ENCODE results near the gene SNAP29. TPM values are rescaled to one million over a fixed set of nuclear protein-coding genes. Genes with fewer than 3 reads are reported as not detected.
"Not testable (repeated sequence)": the region's sequence is repeated elsewhere in the genome, so short reads cannot be mapped to it uniquely, and the experiment has no call there.

SNAP29 gene
- total RNA-seq, 1 experiment from 2014 or later = 9.6 TPM

DNA sequence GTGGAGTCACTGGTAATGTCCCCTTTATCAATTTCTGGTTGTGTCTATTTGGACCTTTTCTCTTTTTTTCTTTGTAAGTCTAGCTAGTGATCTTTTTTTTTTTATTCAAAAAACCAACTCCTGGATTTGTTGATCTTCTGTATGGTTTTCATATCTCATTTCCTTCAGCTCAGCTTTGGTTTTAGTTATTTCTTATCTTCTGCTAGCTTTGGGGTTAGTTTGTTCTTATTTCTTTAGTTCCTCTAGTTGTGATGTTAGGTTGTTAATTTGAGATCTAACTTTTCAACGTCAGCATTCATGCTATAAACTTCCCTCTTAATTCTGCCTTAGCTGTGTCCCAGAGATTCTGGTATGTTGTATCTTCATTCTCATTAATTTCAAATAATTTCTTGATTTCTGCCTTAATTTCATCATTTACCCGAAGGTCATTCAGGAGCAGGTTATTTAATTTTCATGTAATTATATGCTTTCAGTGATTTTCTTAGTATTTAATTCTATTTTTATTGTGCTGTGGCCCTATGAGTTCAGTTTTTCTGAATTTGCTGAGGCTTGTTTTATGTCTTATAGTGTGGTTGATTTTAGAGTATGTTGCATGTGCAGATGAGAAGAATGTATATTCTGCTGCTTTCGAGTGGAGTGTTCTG, 29.2 kb upstream of the SNAP29 start:
- in situ Hi-C loops (cut with HindIII; ENCODE audit: low pct_unique_long_range_greater_than_20kb, low sequenced_read_pairs) = no loop called here
- no peak for DNase-seq (ENCODE audit: low read depth)

DNA sequence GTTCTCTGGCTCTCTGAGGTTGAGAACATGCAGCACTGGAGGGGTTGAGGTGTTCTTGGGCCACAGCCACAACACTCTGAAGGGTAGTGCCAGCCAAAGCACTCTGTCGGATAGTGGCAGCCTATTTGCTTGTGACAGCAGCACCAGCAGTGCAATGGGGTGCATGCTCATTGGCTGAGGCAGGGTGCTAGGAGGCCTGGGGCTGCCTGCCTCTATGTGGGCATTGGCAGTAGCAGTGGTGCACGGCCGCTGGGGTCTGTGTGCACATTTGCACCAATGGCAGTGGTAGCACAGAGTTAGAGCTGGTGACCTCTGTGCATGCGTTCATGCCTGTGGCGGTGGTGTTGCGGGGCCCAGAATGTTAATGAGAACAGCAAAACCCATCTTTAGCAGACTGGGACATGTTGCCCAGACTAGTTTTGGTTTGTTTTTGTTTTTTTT, 25.6 kb upstream of the SNAP29 start:
- no peak for DNase-seq (ENCODE audit: low read depth)
- in situ Hi-C loops (cut with HindIII; ENCODE audit: low pct_unique_long_range_greater_than_20kb, low sequenced_read_pairs) = no loop called here

DNA sequence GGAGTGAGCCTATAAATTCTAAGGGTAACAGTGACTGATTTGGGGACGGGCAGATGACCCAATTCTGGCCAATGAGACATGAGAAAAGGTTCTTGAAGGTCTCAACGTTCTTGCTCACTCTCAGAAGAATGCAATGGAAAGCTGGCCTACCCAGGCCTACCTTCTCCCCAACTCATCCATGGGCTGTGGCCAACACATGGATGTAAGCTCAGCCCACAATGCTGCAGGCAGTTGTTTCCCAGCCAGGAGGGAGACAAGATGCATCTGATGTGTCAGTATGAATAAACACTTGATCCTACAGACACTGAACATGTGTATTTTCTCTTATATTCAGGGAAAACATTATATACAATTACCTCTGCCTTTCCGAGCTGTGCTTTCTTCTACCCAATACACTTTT, 24.6 kb upstream of the SNAP29 start:
- in situ Hi-C loops (cut with HindIII; ENCODE audit: low pct_unique_long_range_greater_than_20kb, low sequenced_read_pairs) = no loop called here
- no peak for DNase-seq (ENCODE audit: low read depth)

DNA sequence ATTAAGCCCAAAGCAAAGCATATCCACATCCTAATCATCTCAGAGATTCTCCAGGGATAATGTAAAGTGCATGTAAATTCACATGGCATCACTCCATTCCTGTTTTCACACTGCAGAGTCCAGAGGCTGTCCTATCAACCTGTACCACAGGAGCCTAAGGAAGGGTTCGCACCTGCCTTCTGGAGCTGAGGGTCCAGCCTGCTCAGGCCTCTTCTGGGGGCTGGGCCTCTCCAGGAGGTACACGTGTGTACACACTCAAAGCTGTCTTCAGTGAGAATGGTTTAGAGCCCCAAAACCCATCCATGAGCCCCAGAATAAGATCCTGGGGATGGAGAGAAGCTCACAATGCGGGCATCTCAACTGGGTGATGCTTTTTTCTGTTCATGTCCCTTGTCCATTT, 24.1 kb upstream of the SNAP29 start:
- in situ Hi-C loops (cut with HindIII; ENCODE audit: low pct_unique_long_range_greater_than_20kb, low sequenced_read_pairs) = no loop called here
- no peak for DNase-seq (ENCODE audit: low read depth)

DNA sequence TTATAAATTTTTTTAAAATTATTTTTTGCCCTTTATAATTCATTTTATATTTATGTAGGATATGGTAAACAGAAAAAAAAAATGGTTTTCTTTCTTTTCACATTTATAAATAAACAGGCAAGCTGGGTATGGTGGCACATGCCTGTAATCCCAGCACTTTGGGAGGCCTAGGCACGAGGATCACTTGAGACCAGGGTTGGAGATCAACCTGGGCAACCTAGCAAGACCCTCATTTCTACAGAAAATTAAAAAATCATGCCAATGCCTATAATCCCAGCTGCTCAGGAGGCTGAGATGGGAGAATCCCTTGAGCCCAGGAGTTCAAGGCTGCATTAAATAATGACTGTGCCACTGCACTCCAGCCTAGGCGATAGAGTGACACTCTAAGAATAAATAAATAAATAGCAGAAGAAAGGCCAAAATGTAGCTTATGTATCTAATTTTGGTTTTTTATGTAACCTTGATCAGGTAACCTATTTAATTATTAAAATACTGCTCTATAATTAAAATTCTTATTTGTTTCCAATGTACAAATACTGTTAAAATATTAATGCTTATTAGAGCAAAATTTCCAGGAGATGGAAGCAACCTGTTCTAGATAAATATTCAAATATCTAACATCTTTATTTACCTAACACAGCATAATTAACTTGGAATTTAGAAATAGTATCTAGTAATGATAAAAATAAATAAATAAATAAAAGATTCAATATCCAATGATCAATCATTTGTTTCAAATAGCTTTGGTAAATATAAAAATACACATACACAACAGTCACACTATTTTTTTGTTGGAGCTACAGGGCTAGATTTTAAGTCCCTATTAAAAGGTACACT, 21.6 kb upstream of the SNAP29 start:
- DNase-seq (ENCODE audit: low read depth) = no peak
- in situ Hi-C loops (cut with HindIII; ENCODE audit: low pct_unique_long_range_greater_than_20kb, low sequenced_read_pairs) = no loop called here

DNA sequence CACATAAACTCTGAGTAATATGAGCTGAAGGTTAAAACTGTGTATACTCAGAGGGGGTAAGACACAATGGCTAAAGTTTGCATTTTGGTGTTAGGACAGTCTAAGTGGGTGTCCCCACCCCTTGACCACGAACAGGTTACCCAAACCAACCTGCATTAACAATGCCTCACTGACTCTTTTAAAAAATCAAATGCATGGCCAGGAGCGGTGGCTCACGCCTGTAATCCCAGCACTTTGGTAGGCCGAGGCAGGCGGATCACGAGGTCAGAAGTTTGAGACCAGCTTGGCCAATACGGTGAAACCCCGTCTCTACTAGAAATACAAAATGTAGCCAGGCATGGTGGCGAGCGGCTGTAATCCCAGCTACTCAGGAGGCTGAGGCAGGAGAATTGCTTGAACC, 19.5 kb upstream of the SNAP29 start:
- DNase-seq (ENCODE audit: low read depth); in situ Hi-C loops (cut with HindIII; ENCODE audit: low pct_unique_long_range_greater_than_20kb, low sequenced_read_pairs): not testable (repeated sequence)

DNA sequence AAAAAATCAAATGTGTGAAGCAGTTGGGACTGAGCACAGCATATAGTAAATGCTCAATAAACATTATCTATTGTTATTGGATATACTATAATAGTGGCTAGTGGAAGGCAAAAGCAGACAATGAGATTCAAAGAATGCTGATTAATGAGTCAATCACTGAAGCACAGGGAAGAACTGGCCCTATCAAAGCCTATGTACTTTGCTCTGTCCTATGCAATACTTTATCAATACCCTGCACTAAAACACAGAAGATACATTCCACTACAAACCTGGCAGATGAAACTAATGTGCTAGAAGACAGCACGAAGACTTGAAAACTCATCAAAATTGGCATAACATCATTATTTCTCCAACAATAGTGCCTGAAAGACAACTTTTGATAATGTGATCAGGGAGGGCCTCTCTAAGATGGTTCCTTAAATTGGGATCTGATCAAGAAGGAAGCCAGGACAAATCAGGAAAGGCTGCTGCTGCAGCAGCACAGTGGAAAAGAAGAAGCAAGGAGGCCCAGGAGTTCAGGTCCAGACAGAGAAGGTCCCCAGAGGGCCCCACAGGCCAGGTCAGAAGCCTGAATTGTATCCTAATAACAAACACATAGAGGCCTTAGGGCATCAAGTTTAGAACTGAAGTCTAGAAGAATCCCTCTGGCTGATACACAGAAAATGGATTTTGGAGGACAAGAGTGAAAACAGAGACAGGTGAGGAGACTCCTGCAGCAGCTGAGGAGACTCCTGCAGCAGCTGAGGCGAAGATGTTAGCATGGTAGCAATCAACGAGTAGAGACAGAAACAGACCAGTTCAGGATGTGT, 18.8 kb upstream of the SNAP29 start:
- in situ Hi-C loops (cut with HindIII; ENCODE audit: low pct_unique_long_range_greater_than_20kb, low sequenced_read_pairs) = no loop called here

DNA sequence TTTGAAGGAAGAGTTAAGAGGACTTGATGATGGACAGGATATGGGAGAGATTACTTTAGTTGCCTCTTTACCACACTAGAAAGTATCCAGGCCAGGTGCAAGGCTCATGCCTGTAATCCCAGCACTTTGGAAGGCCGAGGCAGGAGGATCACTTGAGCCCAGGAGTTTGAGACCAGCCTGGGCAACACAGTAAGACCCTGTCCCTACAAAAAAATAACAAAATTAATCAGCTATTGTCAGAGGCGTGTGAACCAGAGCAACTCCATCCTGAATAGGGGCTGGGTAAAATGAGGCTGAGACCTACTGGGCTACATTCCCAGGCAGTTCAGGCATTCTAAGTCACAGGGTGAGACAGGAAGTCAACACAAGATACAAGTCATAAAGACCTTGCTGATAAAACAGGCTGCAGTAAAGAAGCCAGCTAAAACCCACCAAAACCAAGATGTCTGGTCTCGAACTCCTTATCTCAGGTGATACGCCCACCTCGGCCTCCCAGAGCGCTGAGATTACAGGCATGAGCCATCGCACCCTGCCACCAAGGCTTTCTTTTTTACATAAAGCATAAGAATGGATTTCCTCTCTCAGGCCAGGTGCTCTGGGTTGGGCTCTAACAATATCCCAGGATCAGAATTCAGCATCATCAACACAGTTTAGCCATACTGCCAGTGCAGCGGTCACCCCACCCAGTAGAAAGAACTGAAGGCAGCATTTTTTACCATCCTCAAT, 18.0 kb upstream of the SNAP29 start:
- no peak for DNase-seq (ENCODE audit: low read depth)
- in situ Hi-C loops (cut with HindIII; ENCODE audit: low pct_unique_long_range_greater_than_20kb, low sequenced_read_pairs) = no loop called here

More for the DNA sequence above, 18.8 kb upstream of the SNAP29 start:
- no peak for DNase-seq (ENCODE audit: low read depth)

DNA sequence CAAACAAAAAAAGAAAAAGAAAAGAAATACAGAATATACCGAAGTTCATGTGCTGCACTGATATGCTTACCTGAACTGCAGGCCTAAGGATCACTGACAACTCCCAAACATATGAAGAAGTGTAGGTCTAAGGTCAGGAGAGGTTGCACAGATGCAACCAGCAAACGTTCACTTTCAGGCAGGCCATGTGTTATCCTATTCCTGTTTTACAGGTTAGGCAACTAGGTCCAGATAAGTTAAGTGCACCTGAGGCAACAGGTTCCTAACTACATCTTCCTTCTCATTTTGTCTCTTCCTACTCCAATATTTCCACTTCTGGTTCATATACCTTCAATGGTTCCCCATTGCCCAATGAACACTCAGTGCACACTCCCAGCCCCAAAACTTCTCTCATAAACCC, 15.3 kb upstream of the SNAP29 start:
- DNase-seq (ENCODE audit: low read depth) = no peak
- in situ Hi-C loops (cut with HindIII; ENCODE audit: low pct_unique_long_range_greater_than_20kb, low sequenced_read_pairs) = no loop called here

DNA sequence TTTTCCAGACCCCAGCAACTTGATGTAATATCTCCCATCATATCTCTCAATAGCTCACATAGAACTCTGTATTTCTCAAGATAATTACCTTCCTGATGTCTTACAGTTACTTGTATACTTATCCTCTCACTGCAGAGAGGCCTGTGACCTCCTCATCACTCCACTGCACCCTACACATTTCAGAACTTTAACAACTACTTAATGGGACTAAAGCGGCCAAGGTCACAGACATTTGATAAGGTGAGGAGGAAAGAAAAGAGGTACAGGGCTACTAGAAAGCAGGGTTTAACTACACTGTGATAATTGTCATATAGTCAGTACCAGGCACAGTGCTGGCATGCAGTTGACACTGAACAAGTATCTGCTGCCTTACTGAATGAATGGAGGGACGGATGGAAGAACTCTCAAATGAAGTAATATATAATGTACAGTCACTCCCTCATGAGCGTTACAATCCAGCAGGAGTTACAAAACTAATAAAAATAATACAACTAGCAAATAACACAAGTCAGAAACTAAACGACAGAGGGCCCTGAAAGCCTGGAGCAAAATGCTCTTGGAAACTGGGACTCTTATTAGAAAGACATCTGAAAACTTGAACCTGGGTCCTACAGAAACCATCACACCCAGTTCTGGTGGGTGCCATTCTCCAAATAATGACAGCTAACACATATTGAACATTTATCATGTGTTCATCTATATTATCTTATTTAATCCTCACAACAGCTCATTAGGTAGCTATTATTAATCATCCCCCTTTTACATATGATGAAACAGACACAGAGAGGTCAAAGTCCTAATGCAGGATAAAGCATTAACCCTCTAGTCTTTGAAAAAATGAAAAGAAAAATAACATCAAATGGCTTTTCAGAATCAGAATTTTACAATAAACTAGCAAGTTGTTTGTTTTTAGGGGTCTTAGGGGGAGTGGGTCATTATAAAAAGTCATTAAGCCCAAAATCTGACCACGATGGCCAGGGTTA, 14.5 kb upstream of the SNAP29 start:
- in situ Hi-C loops (cut with HindIII; ENCODE audit: low pct_unique_long_range_greater_than_20kb, low sequenced_read_pairs) = no loop called here

DNA sequence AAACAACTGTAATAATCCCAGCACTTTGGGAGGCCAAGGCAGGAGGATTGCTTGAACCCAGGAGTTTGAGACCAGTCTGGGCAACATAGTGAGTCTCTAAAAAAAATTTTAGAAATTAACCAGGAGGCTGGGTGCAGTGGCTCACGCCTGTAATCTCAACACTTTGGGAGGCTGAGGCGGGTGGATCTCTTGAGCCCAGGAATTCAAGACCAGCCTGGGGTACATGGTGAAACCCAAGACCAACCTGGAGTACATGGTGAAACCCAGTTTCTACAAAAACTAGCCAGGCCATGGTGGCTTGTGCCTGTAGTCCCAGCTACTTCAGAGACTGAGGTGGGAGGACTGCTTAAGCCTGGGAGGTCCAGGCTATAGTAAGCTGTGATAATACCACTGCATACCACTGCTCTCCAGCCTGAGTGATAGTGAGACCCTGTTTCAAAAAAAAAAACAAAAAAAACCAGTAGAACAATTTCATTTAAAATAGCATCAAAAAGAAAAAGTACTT, 11.4 kb upstream of the SNAP29 start:
- in situ Hi-C loops (cut with HindIII; ENCODE audit: low pct_unique_long_range_greater_than_20kb, low sequenced_read_pairs) = no loop called here
- DNase-seq (ENCODE audit: low read depth) = no peak

More for the DNA sequence above, 14.5 kb upstream of the SNAP29 start:
- no peak for DNase-seq (ENCODE audit: low read depth)

DNA sequence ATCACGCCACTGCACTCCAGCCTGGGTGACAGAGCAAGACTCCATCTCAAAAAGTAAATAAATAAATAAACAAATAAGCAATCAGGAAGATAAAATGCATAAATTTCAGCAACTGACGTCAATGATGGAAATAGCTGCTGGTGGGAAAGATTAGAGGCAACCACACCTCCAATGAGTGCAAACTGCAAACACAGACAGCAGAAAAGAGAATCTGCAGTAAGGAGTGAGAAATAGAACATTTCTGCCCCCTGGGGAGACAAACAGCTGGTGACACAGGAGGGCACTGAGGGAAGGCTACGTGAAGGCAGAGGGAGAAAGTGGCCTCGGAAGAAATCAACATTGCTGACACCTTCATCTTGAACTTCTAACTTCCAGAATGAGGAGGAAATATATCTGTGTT, 6.7 kb upstream of the SNAP29 start:
- no peak for DNase-seq (ENCODE audit: low read depth)
- in situ Hi-C loops (cut with HindIII; ENCODE audit: low pct_unique_long_range_greater_than_20kb, low sequenced_read_pairs) = no loop called here

DNA sequence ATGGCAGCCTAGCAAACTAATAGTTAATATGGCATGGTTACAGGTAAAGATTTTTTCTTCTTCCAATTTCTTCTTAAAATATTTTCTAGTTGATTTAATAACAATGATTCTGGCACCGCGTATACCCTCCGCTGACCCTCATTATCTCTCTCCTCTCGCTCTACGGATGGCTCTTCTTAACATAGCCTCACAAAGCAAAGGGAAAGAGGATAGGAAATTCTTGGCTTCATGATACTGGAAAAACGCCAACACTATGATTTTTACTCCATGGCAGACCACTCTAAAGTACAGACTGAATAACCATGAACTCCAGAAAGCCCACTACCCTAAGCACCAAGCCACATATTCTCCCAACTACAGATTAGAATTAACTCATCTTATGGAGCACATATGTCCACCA, 6.3 kb upstream of the SNAP29 start:
- in situ Hi-C loops (cut with HindIII; ENCODE audit: low pct_unique_long_range_greater_than_20kb, low sequenced_read_pairs) = no loop called here
- no peak for DNase-seq (ENCODE audit: low read depth)

DNA sequence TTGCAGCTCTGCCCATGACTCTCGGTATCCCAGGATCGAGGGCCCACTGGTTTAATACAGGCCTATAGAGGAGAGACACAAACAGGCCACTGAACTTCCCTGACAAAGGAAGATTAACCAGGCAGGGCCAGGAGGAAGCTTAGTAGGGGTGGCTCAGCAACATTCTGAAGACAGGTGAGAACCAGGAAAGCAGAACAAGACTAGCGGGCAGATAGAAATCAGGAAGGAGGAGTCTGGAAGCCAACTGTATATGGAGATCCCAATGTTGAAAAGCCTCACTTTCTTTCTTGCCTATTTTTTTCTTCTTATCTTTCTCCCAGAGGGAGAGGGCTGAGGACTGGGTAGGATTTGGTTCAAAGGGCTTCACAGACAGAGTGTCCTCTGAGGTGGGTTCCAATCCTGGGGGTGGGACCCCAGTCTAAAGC, 5.6 kb upstream of the SNAP29 start:
- in situ Hi-C loops (cut with HindIII; ENCODE audit: low pct_unique_long_range_greater_than_20kb, low sequenced_read_pairs) = no loop called here
- no peak for DNase-seq (ENCODE audit: low read depth)

DNA sequence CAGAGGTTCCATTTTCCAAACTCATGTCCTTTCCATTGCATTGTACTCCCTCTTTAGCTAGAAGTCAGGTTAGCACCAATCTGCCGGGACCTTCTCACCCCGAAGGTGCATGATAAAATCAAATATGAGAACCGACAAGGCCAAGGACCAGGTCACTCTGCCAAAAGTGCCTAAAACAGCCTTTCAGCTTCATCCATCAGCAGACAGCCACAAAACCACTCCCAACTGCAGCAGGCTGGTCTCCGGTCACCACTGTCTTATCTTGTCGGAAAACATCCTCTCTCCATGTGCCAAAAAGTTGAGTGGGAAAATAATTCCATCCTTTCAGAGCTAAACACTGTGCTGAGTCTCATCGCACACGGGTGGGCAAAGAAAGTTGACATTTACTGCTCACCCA, 1.6 kb upstream of the SNAP29 start:
- DNase-seq (ENCODE audit: low read depth) = no peak
- in situ Hi-C loops (cut with HindIII; ENCODE audit: low pct_unique_long_range_greater_than_20kb, low sequenced_read_pairs) = no loop called here

DNA sequence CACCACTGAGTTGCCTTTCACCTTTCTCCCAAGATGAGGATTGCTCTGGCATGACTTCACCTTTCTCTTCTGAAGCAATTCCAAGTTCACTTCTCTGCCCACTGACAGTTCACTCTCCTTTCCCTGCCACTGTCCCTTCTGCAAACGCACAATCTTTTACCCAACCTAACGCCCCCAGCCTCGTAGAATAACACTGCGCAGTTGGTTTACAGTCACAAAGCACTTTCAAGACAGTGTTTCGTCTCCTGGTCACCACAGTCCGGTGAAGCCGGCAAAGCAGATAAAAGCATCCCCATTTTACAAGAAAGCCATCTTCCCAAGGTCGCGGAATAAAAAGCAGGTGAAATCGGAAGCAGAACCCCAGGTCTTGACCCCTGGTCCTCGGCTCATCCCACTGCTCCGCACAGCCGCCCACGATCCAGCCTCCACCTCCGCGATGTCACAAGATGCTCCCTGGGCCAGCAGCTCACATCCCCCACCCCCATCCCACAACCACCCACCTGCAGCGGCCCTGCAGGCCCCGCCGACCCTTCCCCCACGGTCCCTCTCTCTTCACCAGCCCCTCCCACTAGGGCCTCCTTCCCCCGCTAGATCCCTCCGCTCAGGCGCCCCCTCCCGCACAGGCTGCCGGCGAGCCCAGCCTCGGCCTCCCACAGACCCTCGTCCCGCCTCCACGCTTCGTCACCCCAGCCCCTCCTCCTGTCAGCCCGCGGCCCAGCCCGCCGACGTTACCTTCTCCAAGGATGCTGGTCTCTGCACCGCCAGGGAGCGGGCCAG, 781 bp upstream of the SNAP29 start:
- DNase-seq (ENCODE audit: low read depth) = peak; percentile 32

More for the DNA sequence above, 781 bp upstream of the SNAP29 start:
- in situ Hi-C loops (cut with HindIII; ENCODE audit: low pct_unique_long_range_greater_than_20kb, low sequenced_read_pairs) = no loop called here

All from Caki2 (cell line).